ENCODE measurements around the gene CYSRT1. TPM values are rescaled to one million over a fixed set of nuclear protein-coding genes. Genes with fewer than 3 reads are reported as not detected.

The CYSRT1 gene
- total and polyA plus RNA-seq, 2 donors from 2014 or later: 0.94 to 1.3 TPM

GRCh38 chr9:137186385-137186784, 38.6 kb upstream of the CYSRT1 start:
- no peak for FAIRE-seq
- Histone ChIP-seq H3K9ac (ENCODE audit: low read length in 3 of 3) (no peak overlapping the region), H3K36me3 (ENCODE audit: control insufficient read depth in 2 of 3, insufficient read depth in 3 of 3, low read length in 3 of 3) (peaks cover 0 to 26% (median 20%) of the 10 kb centered on the region in 3 donors), H3K27ac (ENCODE audit: low read depth in 2 of 2, low read length in 2 of 2) (no peak overlapping the region), H3K9me3 (ENCODE audit: control insufficient read depth in 2 of 3, insufficient read depth in 1 of 3, low read length in 3 of 3) (no peaks in the 10 kb centered on the region), H3K4me3 (ENCODE audit: low read length in 3 of 3) (no peak overlapping the region), H3K4me1 (ENCODE audit: control insufficient read depth in 2 of 3, insufficient read depth in 2 of 3, low read depth in 1 of 3, low read length in 3 of 3) (peaks cover 4 to 39% (median 30%) of the 10 kb centered on the region in 3 donors), H3K27me3 (ENCODE audit: control insufficient read depth, insufficient read depth, low read length) (no peaks in the 10 kb centered on the region)
- intact Hi-C loops (cut with DNase I): no loop called here
- DNase-seq: no peak
- no peak for TF ChIP-seq CTCF (IDR thresholded peaks at IDR 0.05; ENCODE audit: borderline replicate concordance, extremely low read depth, insufficient read depth)

GRCh38 chr9:137187386-137187785, 37.6 kb upstream of the CYSRT1 start:
- TF ChIP-seq CTCF (IDR thresholded peaks at IDR 0.05; ENCODE audit: borderline replicate concordance, extremely low read depth, insufficient read depth): no peak
- Histone ChIP-seq H3K9me3 (ENCODE audit: control insufficient read depth in 2 of 3, insufficient read depth in 1 of 3, low read length in 3 of 3) (no peaks in the 10 kb centered on the region), H3K27ac (ENCODE audit: low read depth in 2 of 2, low read length in 2 of 2) (no peak overlapping the region), H3K4me1 (ENCODE audit: control insufficient read depth in 2 of 3, insufficient read depth in 2 of 3, low read depth in 1 of 3, low read length in 3 of 3) (peaks cover 4 to 43% (median 30%) of the 10 kb centered on the region in 3 donors), H3K9ac (ENCODE audit: low read length in 3 of 3) (peak overlapping the region in 1 of 3 donors; percentile 95), H3K36me3 (ENCODE audit: control insufficient read depth in 2 of 3, insufficient read depth in 3 of 3, low read length in 3 of 3) (peaks cover 0 to 26% (median 22%) of the 10 kb centered on the region in 3 donors), H3K4me3 (ENCODE audit: low read length in 3 of 3) (peak overlapping the region; percentile 70 to 94 (median 71)), H3K27me3 (ENCODE audit: control insufficient read depth, insufficient read depth, low read length) (no peaks in the 10 kb centered on the region)
- intact Hi-C loops (cut with DNase I): no loop called here
- no peak for FAIRE-seq
- DNase-seq: no peak

GRCh38 chr9:137188086-137188489, 36.9 kb upstream of the CYSRT1 start:
- peaks cover 0 to 21% (median 17%) of the 10 kb centered on the region in 3 donors for H3K36me3 ChIP-seq (ENCODE audit: control insufficient read depth in 2 of 3, insufficient read depth in 3 of 3, low read length in 3 of 3)
- intact Hi-C loops (cut with DNase I): no loop called here
- no peak for TF ChIP-seq CTCF (IDR thresholded peaks at IDR 0.05; ENCODE audit: borderline replicate concordance, extremely low read depth, insufficient read depth)
- H3K9ac ChIP-seq (ENCODE audit: low read length in 3 of 3): peak overlapping the region; percentile 7 to 95 (median 48)
- no peaks in the 10 kb centered on the region for H3K27me3 ChIP-seq (ENCODE audit: control insufficient read depth, insufficient read depth, low read length)
- no peaks in the 10 kb centered on the region for H3K9me3 ChIP-seq (ENCODE audit: control insufficient read depth in 2 of 3, insufficient read depth in 1 of 3, low read length in 3 of 3)
- peak overlapping the region; percentile 51 to 85 for H3K27ac ChIP-seq (ENCODE audit: low read depth in 2 of 2, low read length in 2 of 2)
- DNase-seq (no peak), FAIRE-seq (no peak)
- H3K4me1 ChIP-seq (ENCODE audit: control insufficient read depth in 2 of 3, insufficient read depth in 2 of 3, low read depth in 1 of 3, low read length in 3 of 3): peaks cover 4 to 43% (median 30%) of the 10 kb centered on the region in 3 donors
- peak overlapping the region; percentile 70 to 94 (median 71) for H3K4me3 ChIP-seq (ENCODE audit: low read length in 3 of 3)
